HG03159 (cell line): ENCODE data around the gene PUDP.
A peak's percentile ranks its signal among the peaks of the same experiment; 100 is the strongest.
"Not testable (repeated sequence)": the region's sequence is repeated elsewhere in the genome, so short reads cannot be mapped to it uniquely, and the experiment has no call there.

ENCODE experiments used
- ATAC-seq: cut with Tn5 transposase; IDR thresholded peaks from one replicate; pipeline ENCODE4 v1.9.1; 2021; ENCODE audit warnings: mild to moderate bottlenecking, moderate library complexity; ENCODE audit not compliant: unreplicated experiment

Gene PUDP

DNA sequence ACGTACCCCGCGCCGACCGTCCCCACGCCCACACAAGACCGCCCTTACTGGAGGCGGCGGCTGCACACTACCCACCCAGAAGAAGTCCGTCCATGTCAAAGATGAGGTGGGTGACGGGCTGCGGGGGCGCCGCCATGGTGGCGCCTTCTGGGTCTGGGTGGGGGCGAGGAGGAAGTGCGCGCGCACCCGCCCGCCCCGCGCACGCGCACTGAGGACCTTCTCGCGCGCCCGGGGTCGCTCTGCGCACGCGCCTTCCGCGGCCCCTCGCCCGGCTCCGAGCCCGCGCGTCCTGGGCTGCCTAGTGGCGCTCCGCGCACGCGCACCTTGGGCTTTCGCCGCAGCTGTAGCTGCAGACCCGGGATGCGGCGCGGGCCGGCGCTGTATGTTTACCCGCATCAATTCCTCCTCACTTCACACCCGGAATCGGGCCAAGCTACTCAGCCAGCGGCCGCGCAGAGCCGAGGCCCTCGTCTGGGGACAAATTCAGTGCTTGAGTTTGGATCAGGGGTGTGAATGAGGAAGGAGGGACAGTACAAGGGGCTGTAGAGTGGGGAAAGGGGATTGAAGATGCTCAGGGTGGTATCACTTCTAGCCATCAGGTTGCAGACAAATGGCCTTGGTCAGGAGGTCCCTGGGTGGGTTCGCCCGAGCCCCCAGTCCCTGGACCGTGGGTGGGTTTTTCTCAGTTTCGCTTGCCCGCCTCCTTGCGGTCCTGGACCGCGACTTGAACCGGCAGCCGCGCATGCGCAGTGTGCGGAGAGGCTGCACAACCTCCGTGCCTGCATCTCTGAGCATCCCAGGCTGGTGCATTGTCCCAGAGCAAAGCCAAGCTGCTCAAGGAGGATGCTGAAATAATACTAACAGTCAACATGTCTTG lies at the start of gene PUDP:
Gene PUDP, minus strand, starts transcription at position 176 of the 877 bp plus-strand sequence. Its CDS starts 40 bp downstream, at position 136.
- peak; percentile 77 for ATAC-seq

DNA sequence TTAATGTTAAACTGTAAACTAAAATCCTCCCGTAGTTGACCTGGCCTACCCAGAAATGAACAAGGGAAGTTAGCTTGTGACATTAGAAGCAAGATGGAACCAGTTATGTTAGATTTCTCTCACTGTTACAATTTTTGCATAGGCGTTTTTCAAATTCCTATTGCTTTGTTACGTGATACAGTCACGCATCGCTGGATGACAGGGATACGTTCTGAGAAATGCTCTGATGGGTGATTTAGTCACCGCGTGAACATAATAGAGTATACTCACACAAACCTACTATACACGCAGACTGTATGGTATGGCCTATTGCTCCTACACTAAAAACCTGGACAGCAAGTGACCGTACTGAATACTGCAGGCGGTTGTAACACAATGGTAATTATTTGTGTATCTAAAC lies 46.7 kb upstream of the PUDP start:
- no peak for ATAC-seq

DNA sequence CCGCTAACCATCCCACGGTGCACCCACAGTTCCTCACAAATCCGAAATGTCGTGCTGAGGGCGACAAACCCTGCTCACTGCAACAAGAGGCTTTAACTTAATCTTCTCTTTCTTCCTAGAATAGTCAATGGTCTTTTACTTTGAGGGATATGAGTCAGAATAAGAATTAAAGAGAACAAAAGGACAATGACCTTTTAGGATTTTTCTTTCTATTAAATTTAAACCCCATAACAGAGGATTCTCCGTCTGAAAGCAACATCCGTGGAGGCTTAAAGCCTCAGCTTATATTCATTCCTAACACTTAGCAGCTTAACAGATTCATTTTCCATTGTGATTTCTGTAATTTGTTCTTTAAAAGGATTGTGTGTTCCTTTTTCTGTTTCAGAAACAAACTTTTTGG lies 44.9 kb upstream of the PUDP start:
- ATAC-seq: no peak

DNA sequence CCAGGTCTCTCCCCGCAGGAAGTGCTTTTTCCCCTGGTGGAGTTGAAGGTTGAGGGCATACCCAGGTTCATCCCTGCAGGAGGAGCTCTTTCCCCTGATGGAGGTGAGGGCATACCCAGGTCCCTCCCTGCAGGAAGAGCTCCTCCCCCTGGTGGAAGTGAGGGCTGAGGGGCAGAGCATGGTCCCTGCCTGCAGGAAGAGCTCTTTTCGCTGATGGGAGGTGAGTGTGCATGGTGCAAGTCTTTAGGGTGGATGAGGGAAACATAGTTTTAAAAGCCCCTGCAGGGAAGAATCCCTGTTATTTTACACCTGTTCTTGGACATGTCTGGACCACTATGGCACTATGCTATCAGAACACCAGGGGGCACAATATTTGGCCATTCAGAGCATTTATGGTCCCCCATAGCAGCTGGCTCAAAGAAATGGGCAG lies 43.7 kb upstream of the PUDP start:
- ATAC-seq: no peak

DNA sequence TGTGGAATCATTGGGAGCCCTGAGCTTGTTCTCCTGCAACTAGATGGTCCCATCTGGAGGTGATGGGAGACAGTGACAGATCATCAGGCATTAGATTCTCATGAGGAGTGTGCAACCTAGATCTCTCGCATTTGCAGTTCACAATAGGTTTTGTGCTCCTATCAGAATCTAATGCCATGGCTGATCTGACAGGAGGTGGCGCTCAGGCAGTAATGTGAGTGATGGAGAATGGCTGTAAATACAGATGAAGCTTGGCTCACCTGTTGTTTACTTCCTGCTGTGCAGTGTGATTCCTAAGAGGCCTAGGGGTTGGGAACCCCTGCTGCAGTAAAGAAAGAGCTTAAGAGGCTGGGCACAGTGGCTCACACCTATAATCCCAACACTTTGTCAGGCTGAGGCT lies 42.2 kb upstream of the PUDP start:
- ATAC-seq: no peak

DNA sequence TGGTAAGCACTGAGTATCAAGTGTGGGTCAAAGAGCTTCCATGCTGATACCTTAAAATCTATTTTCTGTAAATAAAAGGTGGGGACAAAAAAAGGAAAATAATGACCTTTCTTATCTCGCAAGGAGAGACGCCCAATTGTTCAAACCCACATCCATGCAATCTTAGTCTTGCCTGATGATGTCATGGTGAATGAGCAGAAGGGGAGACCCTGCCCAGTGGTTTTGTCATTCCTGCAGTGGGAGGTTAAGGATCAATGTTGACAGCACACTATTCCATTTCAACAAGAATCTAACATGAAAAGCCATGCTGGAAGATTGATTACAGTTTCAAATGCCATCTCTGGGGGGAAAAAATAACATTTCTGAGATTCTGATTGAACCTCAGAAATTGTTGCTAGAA lies 40.7 kb upstream of the PUDP start:
- ATAC-seq: no peak

DNA sequence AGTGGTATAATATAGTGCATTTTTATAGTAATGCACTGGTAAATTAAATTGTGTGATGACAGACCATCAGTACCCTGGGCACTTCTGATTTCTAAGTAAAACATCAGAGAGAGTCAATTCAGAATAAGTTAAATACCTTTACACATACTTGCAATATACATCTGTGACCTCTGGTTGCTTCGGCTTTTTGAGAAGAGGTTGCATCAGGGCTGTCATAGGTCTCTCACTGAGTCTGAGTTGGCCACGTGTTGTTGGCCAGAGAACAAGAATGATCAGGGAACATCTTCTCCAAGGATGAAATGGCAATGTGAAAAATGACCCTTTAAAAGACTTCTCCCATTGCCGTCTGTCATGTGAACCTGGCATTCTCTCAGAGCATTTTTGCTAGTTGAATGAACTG lies 36.9 kb upstream of the PUDP start:
- ATAC-seq: no peak

DNA sequence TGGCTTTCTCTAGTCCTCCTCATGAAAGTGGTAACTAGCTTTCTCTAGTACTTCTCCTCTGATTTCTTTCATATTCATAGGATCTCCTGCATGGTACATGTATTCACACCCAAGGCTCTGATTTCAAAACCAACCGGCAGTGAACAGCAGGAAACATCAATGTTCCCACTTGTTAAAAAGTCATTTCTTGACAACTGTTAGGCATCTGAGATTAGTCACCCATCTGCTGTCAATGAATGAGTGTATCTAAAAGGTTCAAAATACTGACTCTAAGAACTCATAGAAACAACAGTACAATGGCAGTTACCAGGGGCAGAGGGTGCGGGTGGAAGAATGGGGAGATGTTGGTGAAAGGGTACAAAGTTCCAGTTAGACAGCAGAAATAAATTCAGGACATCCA lies 31.5 kb upstream of the PUDP start:
- no peak for ATAC-seq

DNA sequence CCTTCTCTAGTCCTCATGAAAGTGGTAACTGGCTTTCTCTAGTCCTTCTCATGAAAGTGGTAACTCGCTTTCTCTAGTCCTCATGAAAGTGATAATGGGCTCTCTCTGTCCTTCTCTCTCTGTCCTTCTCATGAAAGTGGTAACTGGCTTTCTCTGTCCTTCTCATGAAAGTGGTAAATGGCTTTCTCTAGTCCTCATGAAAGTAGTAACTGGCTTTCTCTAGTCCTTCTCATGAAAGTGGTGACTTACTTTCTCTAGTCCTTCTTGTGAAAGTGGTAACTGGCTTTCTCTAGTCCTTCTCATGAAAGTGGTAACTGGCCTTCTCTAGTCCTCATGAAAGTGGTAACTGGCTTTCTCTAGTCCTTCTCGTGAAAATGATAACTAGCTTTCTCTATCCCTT lies 30.9 kb upstream of the PUDP start:
- ATAC-seq: not testable (repeated sequence)

DNA sequence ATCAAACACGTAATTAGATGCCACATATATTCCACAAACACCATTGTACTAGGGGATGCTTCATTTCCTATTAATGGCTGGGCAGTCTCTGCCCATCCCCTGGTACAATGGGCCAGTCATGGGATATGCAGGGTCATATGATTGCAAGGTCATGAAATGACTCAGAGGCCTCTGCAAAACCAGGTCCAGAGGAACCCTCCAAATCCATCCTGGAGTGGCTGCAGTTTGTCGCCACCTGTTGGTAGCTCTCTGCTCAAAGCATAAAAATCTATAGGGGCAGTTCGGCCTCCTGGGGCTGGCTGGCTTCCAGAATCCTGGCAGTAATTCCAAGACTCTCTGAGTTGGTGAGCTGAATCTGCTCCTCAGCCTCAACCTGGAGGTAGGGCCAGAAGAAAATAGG lies 22.9 kb upstream of the PUDP start:
- peak; percentile 59 for ATAC-seq

DNA sequence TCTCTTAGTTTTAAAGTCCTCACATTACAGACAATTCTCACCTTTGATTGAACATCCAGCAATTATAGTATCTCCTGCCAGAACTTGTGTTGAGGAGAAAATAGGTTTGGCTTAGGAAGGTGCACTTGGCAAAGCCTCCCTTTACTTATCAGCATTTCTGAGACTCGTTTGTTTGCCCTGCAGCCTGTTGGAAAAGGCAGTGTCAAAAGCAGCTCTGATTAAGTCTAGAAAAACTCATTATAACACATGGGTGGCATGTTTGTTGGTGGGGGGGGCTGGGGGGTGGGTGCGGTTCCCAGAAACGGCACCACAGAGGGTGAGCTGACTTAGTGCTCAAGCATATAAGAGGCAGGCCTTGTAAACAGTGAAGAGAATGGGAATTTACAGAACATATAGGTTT lies 21.7 kb upstream of the PUDP start:
- ATAC-seq: no peak

DNA sequence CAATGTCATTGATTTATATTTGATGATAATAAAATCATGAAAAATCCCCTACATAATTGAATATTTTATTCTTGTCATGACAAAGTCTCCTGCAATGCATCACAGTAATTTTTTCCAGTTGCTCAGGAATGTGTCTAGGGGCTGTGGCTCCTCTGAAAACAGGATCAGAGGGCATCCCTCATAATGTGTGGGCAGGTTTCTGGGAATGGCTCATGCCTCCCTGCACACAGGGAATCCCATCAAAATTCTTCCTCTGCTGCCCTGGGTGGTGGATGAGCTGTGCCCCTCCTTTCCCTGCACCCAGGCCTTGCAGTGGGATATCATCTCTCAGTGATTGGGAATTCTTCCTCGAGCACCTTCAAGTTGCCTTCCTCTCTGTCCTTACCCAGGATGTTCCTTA lies 20.4 kb upstream of the PUDP start:
- ATAC-seq: no peak

DNA sequence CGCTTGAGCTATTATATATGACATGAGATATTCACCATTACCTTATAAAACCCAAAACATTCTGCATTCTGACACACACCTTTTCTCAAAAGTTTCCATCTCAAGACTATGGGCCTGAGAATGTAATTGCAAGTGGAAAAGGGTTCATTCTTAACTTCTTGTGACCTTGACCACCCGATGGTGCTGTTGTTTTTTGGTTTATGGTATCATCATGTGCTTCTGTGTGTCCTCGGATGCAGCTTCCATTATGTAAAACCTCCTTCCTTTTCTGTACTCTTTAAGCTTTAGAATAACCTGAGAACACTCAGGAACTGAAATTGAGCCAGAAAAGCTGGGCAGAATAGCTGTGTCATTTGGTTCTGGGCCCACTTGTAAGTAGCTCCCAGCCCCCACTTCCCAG lies 16.2 kb upstream of the PUDP start:
- ATAC-seq: no peak

DNA sequence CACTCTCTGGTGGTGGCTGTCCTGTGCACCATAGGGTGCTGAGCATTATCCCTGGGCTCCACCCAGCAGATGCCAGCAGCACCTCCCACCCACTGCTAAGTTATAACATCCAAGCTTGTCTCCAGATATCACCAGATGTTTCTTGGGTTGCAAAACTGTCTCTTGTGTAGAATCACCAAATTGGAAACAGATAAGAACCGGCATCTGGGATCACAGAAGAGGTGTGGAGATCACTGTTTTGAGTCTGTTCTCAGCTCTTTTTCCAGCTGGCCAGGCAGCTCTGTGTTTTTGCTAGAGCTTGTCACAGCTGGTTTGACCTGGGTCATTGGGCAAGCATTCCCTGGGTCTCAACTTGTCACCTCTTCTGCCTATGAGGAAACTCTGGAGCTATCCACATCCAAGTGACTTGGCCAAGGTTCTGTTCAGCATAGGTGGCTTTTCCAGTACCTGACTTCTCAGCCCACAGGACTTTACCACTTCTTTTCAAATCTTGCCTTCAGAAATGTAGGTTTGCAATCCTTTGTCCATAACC lies 15.3 kb upstream of the PUDP start:
- ATAC-seq: no peak

DNA sequence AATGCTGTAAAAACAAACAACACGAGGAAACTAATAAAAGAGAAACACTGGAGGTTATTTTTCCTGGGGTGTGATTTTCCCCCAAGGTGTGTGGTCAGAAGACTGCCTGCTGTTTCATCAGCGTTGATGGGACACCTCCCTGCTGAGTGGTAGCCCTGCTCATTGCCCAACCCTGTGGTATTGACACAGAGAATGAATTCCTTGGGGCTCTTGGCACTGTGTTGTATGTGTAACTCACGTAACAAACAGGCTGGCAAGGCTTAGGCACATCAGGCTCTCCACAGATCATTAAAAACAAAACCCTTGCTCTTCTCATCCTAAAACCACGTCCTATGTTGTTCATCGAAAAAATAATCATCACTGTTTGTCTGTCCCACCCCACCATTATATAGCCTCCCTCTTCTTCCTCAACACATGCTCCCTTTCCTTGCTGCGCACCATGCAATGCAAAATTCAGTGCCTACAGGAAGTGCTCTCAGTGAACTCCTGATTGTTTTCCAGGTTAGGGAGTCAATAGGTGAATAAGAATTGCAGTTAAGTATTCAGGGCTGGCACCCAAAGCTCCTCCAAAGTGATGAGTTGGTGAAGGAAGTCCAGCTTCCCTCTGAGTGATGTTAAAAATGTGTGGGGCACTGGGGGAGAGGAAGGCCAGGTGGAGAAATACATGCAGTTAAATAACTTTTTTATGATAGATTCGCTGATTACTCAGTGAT lies 11.4 kb upstream of the PUDP start:
- no peak for ATAC-seq

DNA sequence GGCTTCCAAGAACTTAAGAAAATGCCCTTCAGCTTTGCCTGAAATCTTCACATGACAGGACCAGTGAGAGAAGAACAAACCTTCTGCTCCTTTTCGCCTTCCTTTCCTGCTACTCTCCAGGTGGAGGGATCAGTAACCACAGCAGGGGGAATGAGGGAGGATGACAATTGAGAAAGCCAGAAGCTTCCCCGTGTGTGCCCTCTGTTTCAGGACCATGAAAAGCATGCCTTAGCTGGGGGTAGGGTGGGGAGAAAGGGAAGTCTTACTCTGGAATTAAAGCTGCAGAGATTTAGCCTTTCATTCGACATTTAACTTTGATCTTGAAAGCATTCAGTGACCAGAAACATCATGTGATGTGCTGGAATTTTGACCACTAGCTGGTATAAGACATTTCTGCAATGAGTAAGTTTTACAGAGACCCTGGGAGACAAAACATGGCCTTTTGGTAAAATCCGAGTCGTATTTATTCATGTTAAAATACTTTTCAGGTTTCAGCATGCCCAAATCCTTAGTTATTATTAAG lies 10.6 kb upstream of the PUDP start:
- ATAC-seq: no peak

DNA sequence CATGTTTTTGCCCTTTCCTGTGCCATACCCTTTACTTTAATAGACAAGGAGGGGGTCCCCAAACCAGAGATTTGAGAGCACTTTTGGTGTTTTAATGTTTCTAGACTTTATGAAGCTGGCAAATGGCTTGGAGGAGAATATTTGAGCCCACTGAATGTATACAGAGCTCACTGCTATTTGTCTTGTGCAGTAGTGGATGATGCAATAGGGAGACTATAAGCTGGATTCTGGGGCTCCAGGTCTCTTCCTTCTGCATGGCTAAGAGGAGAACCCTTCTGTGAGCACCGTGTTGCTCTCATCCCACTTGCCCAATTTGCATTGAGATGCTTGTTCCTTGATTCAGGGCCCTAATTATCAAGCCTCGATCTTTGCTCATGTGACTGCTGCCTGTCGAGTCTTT lies 8.9 kb upstream of the PUDP start:
- no peak for ATAC-seq

DNA sequence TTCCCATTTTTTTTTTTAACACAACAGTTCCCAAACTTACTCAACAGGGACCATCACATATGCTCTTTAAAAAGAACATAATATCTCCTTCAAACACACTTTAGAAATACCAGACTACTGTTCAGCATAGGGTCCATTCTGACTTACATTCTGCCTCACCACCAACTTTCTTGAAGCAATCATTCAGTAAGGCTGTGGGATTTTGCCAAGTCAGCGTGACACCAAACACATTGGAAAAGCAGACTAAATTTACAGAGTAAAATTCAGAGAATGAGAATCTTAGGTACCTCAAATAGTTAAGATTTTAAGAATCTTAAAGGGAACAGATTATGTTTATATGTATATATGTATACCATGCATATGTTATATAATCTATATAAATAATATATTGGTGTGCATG lies 7.2 kb upstream of the PUDP start:
- no peak for ATAC-seq

DNA sequence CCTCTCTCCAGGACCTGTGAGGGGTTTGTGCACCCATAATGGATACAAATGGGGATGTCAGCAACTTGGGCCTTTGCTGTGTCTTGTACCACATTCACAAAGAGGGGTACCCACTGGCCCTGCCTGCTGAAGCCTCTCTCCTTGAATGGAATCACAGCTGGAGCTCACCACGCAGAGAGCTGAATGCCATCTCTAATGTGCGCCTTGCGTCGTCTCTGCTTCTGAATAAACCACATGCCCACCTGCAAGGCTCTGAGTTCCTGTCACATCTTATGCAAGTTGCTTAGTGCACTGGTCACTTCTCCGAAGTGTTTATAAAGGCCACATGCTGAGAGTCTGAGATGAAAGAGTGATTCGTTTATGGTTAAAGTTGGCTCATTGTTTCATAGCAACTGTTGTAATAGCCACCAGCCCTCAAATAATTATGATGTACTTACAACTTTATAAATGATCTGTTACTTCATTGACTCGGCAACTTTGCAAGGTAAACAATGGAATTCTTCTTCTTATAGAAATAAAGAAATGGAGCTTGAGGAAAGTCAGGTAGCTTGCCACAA lies 6.2 kb upstream of the PUDP start:
- no peak for ATAC-seq

DNA sequence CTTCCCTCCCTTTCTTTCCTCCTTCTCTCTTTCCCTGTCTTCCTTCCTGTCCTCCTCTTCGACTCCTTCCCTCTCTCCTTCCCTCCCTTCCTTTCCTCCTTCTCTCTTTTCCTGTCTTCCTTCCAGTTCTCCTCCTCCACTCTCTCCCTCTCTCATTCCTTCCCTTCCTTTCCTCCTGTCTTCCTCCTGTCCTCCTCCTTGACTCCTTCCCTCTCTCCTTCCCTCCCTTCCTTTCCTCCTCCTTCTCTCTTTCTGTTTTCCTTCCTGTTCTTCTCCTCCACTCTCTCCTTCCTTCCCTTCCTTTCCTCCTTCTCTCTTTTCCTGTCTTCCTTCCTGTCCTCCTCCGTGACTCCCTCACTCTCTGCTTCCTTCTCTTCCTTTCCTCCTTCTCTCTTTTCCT lies 5.3 kb upstream of the PUDP start:
- ATAC-seq: no peak

DNA sequence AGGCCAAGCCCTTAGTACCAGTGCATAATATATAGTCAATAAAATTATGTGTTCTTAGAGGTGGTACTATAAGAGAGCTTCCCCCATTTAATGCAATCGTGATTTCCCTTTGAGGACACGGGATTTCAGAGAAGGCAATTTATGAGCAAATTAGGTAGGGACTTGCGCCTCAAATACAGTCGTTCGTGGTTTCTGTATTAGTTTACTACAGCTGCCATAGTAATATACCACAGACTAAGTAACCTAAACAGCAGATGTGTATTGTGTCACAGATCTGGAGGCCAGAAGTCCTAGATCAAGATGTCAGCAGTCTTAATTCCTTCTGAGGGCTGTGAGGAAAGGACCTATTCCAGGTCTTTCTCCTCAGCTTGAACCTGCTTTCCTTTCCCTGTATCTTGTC lies 1.5 kb upstream of the PUDP start:
- ATAC-seq: no peak
